Measurements from ENCODE around the gene STS. TPM values are rescaled to one million over a fixed set of nuclear protein-coding genes. Genes with fewer than 3 reads are reported as not detected.

The STS gene
- total RNA-seq, 4 donors from 2014 or later = 1.8 to 7.9 (median 5.3) TPM

DNA sequence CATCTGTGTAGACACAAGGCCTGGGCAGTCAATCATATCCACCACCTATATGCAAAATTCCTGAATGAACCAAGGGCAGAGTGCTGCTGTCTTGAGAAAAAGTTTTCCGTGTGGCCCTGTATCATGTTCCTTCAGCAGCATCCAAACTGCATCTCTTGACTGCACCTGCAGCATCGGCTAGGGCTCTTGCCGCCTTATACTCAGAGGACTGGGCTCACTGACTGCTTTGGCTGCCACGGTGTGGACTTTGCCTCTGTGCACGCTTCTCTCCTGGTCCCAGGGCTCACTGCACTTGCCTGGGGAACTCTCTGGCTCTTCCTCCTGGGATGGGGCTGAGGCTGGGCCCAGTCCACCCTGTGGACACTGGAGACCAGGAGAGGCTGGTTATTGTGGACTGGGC lies 39.5 kb upstream of the STS start:
- Histone ChIP-seq H3K27ac (no peak overlapping the region), H3K9me3 (no peaks in the 10 kb centered on the region), H3K4me1 (peaks cover 11 to 28% (median 19%) of the 10 kb centered on the region in 4 donors), H3K4me3 (no peak overlapping the region), H3K36me3 (no peaks in the 10 kb centered on the region), H3K27me3 (no peaks in the 10 kb centered on the region)
- in situ Hi-C loops (cut with MboI; ENCODE audit: low pct_ligation_motif_present in 1 of 4, low pct_unique_long_range_greater_than_20kb in 1 of 4, low sequenced_read_pairs in 3 of 4) (no loop called here), intact Hi-C loops (cut with DNase I; ENCODE audit: low total_unique reads) (no loop called here)
- WGBS, 2 donors (ENCODE audit: low coverage in 1 of 2) = 96% methylated on average over 5 of the region's 5 CpGs; no CpG with 5 or more reads in 1 of the 2 donors
- DNase-seq = no peak
- TF ChIP-seq POLR2AphosphoS5 (IDR thresholded peaks at IDR 0.05) (no peak), EP300 (IDR thresholded peaks at IDR 0.05; ENCODE audit: low read depth) (no peak), POLR2A (IDR thresholded peaks at IDR 0.05) (no peak)
- TF ChIP-seq, protein P1, sequence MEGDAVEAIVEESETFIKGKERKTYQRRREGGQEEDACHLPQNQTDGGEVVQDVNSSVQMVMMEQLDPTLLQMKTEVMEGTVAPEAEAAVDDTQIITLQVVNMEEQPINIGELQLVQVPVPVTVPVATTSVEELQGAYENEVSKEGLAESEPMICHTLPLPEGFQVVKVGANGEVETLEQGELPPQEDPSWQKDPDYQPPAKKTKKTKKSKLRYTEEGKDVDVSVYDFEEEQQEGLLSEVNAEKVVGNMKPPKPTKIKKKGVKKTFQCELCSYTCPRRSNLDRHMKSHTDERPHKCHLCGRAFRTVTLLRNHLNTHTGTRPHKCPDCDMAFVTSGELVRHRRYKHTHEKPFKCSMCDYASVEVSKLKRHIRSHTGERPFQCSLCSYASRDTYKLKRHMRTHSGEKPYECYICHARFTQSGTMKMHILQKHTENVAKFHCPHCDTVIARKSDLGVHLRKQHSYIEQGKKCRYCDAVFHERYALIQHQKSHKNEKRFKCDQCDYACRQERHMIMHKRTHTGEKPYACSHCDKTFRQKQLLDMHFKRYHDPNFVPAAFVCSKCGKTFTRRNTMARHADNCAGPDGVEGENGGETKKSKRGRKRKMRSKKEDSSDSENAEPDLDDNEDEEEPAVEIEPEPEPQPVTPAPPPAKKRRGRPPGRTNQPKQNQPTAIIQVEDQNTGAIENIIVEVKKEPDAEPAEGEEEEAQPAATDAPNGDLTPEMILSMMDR (IDR thresholded peaks at IDR 0.05) = no peak

DNA sequence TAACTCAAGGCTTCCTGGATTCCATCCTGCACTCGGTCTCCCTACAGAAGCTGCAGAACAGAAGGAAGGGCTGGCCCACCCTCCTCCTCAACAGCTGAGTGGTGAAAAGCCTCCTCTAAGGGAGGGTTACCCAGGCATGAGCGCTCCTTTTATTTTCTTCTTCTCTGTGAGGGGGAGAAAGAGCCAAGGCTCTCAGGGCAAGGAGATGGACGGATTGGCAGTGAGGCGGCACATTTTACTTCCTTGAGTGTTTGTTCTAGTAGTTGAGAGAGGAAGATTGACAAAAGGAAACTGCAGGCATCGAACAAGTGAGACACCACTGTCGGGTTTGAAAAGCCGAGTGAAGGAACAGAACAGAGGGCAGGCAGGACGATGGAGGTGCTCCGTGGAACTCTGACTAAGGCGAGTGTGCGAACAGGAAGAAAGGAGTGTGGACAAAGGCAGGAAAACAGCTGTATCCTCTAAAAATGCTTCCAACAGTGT lies 38.4 kb upstream of the STS start:
- DNase-seq = no peak
- Histone ChIP-seq H3K4me1 (peaks cover 11 to 28% (median 19%) of the 10 kb centered on the region in 4 donors), H3K4me3 (no peak overlapping the region), H3K27me3 (no peaks in the 10 kb centered on the region), H3K36me3 (no peaks in the 10 kb centered on the region), H3K9me3 (no peaks in the 10 kb centered on the region), H3K27ac (peak overlapping the region in 3 of 4 donors; percentile 36 to 52 (median 43))
- TF ChIP-seq POLR2A (IDR thresholded peaks at IDR 0.05) (no peak), POLR2AphosphoS5 (IDR thresholded peaks at IDR 0.05) (no peak), EP300 (IDR thresholded peaks at IDR 0.05; ENCODE audit: low read depth) (no peak)
- TF ChIP-seq, protein P1 (IDR thresholded peaks at IDR 0.05) = no peak
- 47 to 57% methylated on average over 4 to 11 of the region's 11 CpGs for WGBS, 2 donors (ENCODE audit: low coverage in 1 of 2)
- in situ Hi-C loops (cut with MboI; ENCODE audit: low pct_ligation_motif_present in 1 of 4, low pct_unique_long_range_greater_than_20kb in 1 of 4, low sequenced_read_pairs in 3 of 4) = no loop called here
- intact Hi-C loops (cut with DNase I; ENCODE audit: low total_unique reads) = no loop called here

DNA sequence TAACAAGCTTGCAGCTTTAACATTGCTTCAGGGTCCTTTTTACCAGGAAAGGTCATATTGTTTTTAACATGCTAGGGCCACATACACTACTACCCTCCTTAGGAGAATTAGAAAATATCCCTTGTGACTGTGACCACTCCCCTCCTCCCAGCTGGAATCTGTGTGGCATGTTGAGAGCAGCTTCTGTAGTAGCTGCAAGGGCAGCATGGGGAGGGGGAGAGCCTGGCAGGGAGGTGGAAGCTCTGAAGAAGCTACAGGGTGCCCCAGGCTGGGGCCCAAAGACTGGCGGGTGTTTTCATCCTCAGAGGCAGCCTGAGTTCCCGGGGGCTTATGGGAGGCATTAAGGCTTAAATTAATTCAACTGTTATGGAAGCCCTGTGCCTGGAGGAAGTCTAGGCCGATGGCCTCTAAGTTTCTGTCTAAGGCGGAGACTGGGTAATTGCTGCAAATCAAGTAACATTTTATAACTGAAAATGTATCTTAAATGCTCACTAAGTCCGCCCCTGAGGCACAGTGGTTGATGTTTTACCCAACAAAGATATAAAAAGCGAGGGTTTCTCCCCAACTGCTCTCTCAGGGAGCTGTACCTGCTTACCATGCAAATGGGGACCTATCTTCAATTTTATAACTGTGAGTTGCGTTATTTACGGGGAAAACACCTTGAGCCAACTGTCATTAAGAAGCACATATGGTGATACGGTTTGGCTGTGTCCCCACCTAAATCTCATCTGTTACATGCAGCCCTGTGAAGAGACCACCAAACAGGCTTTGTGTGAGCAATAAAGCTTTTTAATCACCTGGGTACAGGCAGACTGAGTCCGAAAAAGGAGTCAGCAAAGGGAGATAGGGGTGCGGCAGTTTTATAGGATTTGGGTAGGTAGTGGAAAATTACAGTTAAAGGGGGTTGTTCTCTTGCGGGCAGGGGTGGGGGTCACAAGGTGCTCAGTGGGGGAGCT lies 37.4 kb upstream of the STS start:
- H3K27me3 ChIP-seq = no peaks in the 10 kb centered on the region
- no peak for DNase-seq
- peaks cover 11 to 28% (median 19%) of the 10 kb centered on the region in 4 donors for H3K4me1 ChIP-seq
- no peak for TF ChIP-seq POLR2A (IDR thresholded peaks at IDR 0.05)
- TF ChIP-seq POLR2AphosphoS5 (IDR thresholded peaks at IDR 0.05) = no peak
- TF ChIP-seq EP300 (IDR thresholded peaks at IDR 0.05; ENCODE audit: low read depth) = no peak
- TF ChIP-seq, protein P1 (IDR thresholded peaks at IDR 0.05) = no peak
- H3K9me3 ChIP-seq = no peaks in the 10 kb centered on the region
- in situ Hi-C loops (cut with MboI; ENCODE audit: low pct_ligation_motif_present in 1 of 4, low pct_unique_long_range_greater_than_20kb in 1 of 4, low sequenced_read_pairs in 3 of 4) (no loop called here), intact Hi-C loops (cut with DNase I; ENCODE audit: low total_unique reads) (no loop called here)
- no peaks in the 10 kb centered on the region for H3K36me3 ChIP-seq
- peak overlapping the region; percentile 36 to 60 (median 51) for H3K27ac ChIP-seq
- WGBS, 2 donors (ENCODE audit: low coverage in 1 of 2) = 65 to 73% methylated on average over 4 to 12 of the region's 12 CpGs
- no peak overlapping the region for H3K4me3 ChIP-seq

DNA sequence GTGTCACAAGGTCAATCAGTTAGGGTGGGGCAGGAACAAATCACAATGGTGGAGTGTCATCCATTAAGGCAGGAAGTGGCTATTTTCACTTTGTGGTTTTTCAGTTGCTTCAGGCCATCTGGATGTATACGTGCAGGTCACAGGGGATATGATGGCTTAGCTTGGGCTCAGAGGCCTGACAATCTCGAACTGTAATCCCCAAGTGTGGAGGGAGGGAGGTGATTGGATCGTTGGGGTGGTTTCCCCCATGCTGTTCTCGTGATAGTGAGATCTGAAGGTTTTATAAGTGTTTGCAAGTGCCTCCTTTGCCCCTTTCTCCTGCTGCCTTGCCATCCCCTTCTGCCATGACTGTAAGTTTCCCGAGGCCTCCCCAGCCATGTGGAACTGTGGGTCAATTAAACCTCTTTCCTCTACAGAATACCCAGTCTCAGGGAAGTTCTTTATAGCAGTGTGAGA lies 36.7 kb upstream of the STS start:
- no peaks in the 10 kb centered on the region for H3K27me3 ChIP-seq
- no peaks in the 10 kb centered on the region for H3K36me3 ChIP-seq
- peak overlapping the region in 2 of 4 donors; percentile 50 to 60 for H3K27ac ChIP-seq
- intact Hi-C loops (cut with DNase I; ENCODE audit: low total_unique reads) = no loop called here
- in situ Hi-C loops (cut with MboI; ENCODE audit: low pct_ligation_motif_present in 1 of 4, low pct_unique_long_range_greater_than_20kb in 1 of 4, low sequenced_read_pairs in 3 of 4) = no loop called here
- TF ChIP-seq POLR2A (IDR thresholded peaks at IDR 0.05) = no peak
- TF ChIP-seq POLR2AphosphoS5 (IDR thresholded peaks at IDR 0.05) = no peak
- TF ChIP-seq EP300 (IDR thresholded peaks at IDR 0.05; ENCODE audit: low read depth) = no peak
- TF ChIP-seq, protein P1 (IDR thresholded peaks at IDR 0.05) = no peak
- 66% methylated on average over 5 of the region's 5 CpGs; no CpG with 5 or more reads in 1 of the 2 donors for WGBS, 2 donors (ENCODE audit: low coverage in 1 of 2)
- no peak overlapping the region for H3K4me3 ChIP-seq
- peaks cover 11 to 28% (median 19%) of the 10 kb centered on the region in 4 donors for H3K4me1 ChIP-seq
- DNase-seq = no peak
- no peaks in the 10 kb centered on the region for H3K9me3 ChIP-seq

All from transverse colon (tissue), 4 donors.